H1 (cell line): ENCODE data around the gene DDR2. TPM values are rescaled to one million over a fixed set of nuclear protein-coding genes. Genes with fewer than 3 reads are reported as not detected.

ENCODE experiments used
- CHD1 ChIP-seq: IDR thresholded peaks from 2 replicates; pipeline ENCODE4 v1.6.1; 2012; ENCODE audit warnings: low read depth, low read length, improper control_type of control experiment
- NRF1 ChIP-seq: IDR thresholded peaks from 2 replicates; pipeline ENCODE4 v1.6.1; 2011; ENCODE audit warnings: mild to moderate bottlenecking, low read depth, low read length, improper control_type of control experiment
- PHF8 ChIP-seq: fragments of 200-600 bp; sonication (generic); conservative IDR thresholded peaks from 2 replicates; pipeline ENCODE4 v1.7.1; 2012; ENCODE audit warnings: low read depth, mild to moderate bottlenecking, inconsistent platforms, low read length, moderate library complexity
- polyA plus RNA-seq, 7 experiments: library from polyadenylated mRNA; depleted of rRNA in 3 of 7; stranded (reverse) in 5 of 7; unstranded in 2 of 7; fragments of >200 nt in 5 of 7; fragments of 200-250 nt in 2 of 7; gene quantifications; 1 replicate in 5 of 7; 2 replicates in 1 of 7; 4 replicates in 1 of 7; pipeline versions ENCODE4 v1.2.1 to v1.2.3, GENCODE V29; 2011 to 2013; ENCODE audit warnings: missing spikeins in 2 of 7, mixed read lengths in 2 of 7
- total RNA-seq: library from RNA; stranded (reverse); fragmentation: NEBNext Ultra II Directional; extraction: Animal tissue kit (Norgen Biotek cat#: 25700); gene quantifications from 2 replicates; pipeline ENCODE4 v1.2.1, GENCODE V29; 2021

The DDR2 gene
- total and polyA plus RNA-seq, 2 of the 8 experiments (the other 6 are each of a cell fraction or from before 2014, with no cell fraction given), result 1.00 to 2.1 TPM

DNA sequence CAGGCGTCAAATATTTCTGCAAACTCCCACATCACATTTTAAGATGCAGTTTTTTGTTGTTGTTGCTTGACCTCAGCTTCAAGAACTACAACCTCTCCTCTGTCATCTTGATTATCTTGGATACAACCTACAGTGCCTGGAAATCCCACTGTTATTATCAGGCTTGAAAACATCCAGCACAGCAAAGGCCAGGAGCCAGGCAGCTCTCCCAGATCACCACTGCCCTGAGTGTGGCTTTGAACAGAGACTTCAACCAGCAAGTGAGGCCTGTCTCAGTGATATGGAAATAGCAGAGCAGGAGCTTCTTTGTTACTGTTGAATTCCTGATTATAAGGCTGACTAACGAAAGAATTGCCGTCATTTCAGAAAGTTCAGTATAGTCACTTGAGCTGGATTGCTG is 200.2 kb downstream of the DDR2 start (continued):
- no peak for TF ChIP-seq NRF1
- TF ChIP-seq CHD1, result no peak
- TF ChIP-seq PHF8, result no peak
